Measurements from ENCODE around the gene SIMC1. TPM values are rescaled to one million over a fixed set of nuclear protein-coding genes. Genes with fewer than 3 reads are reported as not detected.

The SIMC1 gene
- total RNA-seq, 1 experiment from 2014 or later = 7.5 TPM

DNA sequence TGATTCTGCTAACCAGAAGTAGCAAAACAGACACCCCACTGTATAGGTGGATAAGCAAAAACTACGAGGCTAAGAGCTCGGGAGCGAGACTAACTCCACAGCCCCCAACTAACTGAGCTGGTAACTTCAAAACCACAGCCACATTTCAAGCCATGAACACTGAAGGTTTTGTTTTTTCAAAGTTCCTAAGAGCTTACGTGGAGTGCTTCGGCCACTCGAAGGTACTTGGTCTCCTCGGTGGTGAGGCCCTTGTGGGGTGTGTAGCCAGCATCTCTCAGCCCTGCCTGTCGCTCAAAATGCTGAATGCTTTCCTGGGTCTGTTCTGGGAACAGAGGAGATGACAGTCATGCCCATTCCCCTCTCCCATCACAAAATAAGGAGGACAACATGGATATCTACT, 112.2 kb downstream of the SIMC1 start:
- no peak for TF ChIP-seq EZH2phosphoT487 (IDR thresholded peaks at IDR 0.05; ENCODE audit: borderline replicate concordance, low read length)
- no peak for TF ChIP-seq EZH2 (IDR thresholded peaks at IDR 0.05; ENCODE audit: low read length, unreplicated experiment)
- TF ChIP-seq, protein P1, sequence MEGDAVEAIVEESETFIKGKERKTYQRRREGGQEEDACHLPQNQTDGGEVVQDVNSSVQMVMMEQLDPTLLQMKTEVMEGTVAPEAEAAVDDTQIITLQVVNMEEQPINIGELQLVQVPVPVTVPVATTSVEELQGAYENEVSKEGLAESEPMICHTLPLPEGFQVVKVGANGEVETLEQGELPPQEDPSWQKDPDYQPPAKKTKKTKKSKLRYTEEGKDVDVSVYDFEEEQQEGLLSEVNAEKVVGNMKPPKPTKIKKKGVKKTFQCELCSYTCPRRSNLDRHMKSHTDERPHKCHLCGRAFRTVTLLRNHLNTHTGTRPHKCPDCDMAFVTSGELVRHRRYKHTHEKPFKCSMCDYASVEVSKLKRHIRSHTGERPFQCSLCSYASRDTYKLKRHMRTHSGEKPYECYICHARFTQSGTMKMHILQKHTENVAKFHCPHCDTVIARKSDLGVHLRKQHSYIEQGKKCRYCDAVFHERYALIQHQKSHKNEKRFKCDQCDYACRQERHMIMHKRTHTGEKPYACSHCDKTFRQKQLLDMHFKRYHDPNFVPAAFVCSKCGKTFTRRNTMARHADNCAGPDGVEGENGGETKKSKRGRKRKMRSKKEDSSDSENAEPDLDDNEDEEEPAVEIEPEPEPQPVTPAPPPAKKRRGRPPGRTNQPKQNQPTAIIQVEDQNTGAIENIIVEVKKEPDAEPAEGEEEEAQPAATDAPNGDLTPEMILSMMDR (conservative IDR thresholded peaks at IDR 0.05; ENCODE audit: low read depth, low read length) = no peak
- peaks cover 69% of the 10 kb centered on the region for H3K36me3 ChIP-seq (ENCODE audit: low read depth, low read length)
- no peak for ATAC-seq
- no peak overlapping the region for H2AFZ ChIP-seq (ENCODE audit: low read length)
- H3K4me3 ChIP-seq (ENCODE audit: low read length) = no peak overlapping the region
- no peaks in the 10 kb centered on the region for H3F3A ChIP-seq (ENCODE audit: low read length, unreplicated experiment)
- no peak for DNase-seq
- no peaks in the 10 kb centered on the region for H3K9me3 ChIP-seq (ENCODE audit: low read length)
- intact Hi-C loops (cut with micrococcal nuclease) = no loop called here
- H3K79me2 ChIP-seq (ENCODE audit: low read length) = peaks cover 21% of the 10 kb centered on the region
- no peaks in the 10 kb centered on the region for H3K9me2 ChIP-seq (replicated peaks; ENCODE audit: low read length)
- no peaks in the 10 kb centered on the region for H4K20me1 ChIP-seq (ENCODE audit: low read length)
- H3K4me2 ChIP-seq (ENCODE audit: low read length) = no peak overlapping the region
- no peaks in the 10 kb centered on the region for H3K27me3 ChIP-seq (ENCODE audit: low read length)
- BruUV-seq (replicated peaks) = no TSS peak
- ChIA-PET CTCF (no interaction called here), POLR2A (ENCODE audit: unreplicated experiment) (no interaction called here)
- H3K27ac ChIP-seq (ENCODE audit: low read length) = no peak overlapping the region
- H3K9ac ChIP-seq (ENCODE audit: low read length) = no peak overlapping the region
- no peaks in the 10 kb centered on the region for H3K4me1 ChIP-seq (ENCODE audit: insufficient read depth, low read length)

DNA sequence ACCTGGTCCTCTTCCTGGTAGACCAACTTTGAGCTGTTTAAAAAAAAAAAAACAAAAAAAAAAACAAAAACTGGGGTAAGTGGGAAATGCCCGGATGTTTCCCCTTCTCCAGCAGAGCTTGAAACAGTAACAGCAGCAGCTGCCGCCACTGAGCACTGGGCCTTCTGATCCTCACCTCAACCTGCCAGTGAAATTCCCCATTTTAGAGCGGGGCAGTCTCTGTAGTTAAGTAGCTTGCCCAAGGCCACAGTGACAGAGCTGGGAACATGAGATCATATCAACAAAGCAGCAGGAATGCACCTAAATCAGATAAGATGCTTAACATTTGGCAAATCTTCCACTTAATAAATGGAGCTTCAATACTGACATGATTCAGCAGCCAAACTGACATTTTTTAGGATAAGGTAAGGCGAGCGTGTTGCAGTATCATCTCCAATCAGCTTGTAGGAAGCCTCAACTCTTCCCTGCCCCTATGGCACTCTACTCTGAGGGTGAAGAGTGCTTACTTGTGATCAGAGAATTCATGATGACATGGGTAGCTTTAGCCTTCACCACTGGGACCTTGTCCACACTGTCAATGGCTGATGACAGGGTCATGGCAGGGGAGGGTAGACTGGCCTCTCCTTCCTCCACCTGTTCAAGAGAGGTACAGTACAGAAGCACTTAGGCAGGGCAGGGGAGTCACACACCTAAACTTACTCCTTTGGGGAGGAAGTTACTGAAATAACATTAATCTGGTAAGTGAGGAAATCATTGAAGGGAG, 114.1 kb downstream of the SIMC1 start:
- no peaks in the 10 kb centered on the region for H3K27me3 ChIP-seq (ENCODE audit: low read length)
- intact Hi-C loops (cut with micrococcal nuclease) = no loop called here
- H3K9ac ChIP-seq (ENCODE audit: low read length) = no peak overlapping the region
- H3K36me3 ChIP-seq (ENCODE audit: low read depth, low read length) = peaks cover 57% of the 10 kb centered on the region
- H3K4me3 ChIP-seq (ENCODE audit: low read length) = no peak overlapping the region
- H3K4me2 ChIP-seq (ENCODE audit: low read length) = no peak overlapping the region
- no peaks in the 10 kb centered on the region for H3F3A ChIP-seq (ENCODE audit: low read length, unreplicated experiment)
- POLR2A ChIA-PET (ENCODE audit: unreplicated experiment) = interaction anchor here (0.7 kb wide), 1 partner anchor 10 kb away, joined by 4 read pairs; no protein-coding TSS in a partner anchor
- no peaks in the 10 kb centered on the region for H3K4me1 ChIP-seq (ENCODE audit: insufficient read depth, low read length)
- TF ChIP-seq EZH2phosphoT487 (IDR thresholded peaks at IDR 0.05; ENCODE audit: borderline replicate concordance, low read length) = no peak
- no peak for TF ChIP-seq EZH2 (IDR thresholded peaks at IDR 0.05; ENCODE audit: low read length, unreplicated experiment)
- TF ChIP-seq, protein P1 (conservative IDR thresholded peaks at IDR 0.05; ENCODE audit: low read depth, low read length) = no peak
- no peak overlapping the region for H2AFZ ChIP-seq (ENCODE audit: low read length)
- no peak; the same call in 1 of the 2 replicates for ATAC-seq
- no peaks in the 10 kb centered on the region for H3K9me2 ChIP-seq (replicated peaks; ENCODE audit: low read length)
- H4K20me1 ChIP-seq (ENCODE audit: low read length) = no peaks in the 10 kb centered on the region
- BruUV-seq (replicated peaks) = no TSS peak
- peaks cover 39% of the 10 kb centered on the region for H3K79me2 ChIP-seq (ENCODE audit: low read length)
- H3K9me3 ChIP-seq (ENCODE audit: low read length) = no peaks in the 10 kb centered on the region
- H3K27ac ChIP-seq (ENCODE audit: low read length) = no peak overlapping the region
- DNase-seq = no peak
- CTCF ChIA-PET = interaction anchor here (0.5 kb wide), 1 partner anchor 237 kb away, joined by 3 read pairs; no protein-coding TSS in a partner anchor

DNA sequence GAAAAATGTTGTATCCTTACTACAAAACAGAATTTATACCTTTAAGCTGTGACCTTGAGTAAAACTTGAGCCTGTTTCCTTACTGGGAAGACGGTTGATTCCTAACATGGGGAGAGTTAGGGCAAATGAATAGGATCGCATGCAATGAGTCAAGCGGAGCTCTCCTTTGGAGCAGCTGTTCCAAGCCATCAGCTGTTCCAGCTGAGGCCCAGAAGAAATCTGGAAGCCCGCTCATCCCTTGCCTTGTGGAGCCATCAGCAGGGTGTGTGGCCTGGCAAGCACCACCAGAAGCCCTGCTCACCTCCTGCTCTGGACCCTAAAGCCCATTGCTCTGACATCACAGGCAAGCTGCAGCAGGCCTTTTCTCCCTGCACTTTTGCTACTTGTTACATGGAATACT, 115.3 kb downstream of the SIMC1 start:
- H3K79me2 ChIP-seq (ENCODE audit: low read length) = peaks cover 50% of the 10 kb centered on the region
- H3K4me3 ChIP-seq (ENCODE audit: low read length) = no peak overlapping the region
- no peaks in the 10 kb centered on the region for H3F3A ChIP-seq (ENCODE audit: low read length, unreplicated experiment)

More for the DNA sequence above, 115.3 kb downstream of the SIMC1 start:
- H3K36me3 ChIP-seq (ENCODE audit: low read depth, low read length) = peaks cover 53% of the 10 kb centered on the region
- ChIA-PET CTCF (no interaction called here), POLR2A (ENCODE audit: unreplicated experiment) (no interaction called here)
- DNase-seq (no peak), ATAC-seq (no peak)
- H3K9me3 ChIP-seq (ENCODE audit: low read length) = no peaks in the 10 kb centered on the region
- no peaks in the 10 kb centered on the region for H3K4me1 ChIP-seq (ENCODE audit: insufficient read depth, low read length)
- no TSS peak for BruUV-seq (replicated peaks)
- H3K9ac ChIP-seq (ENCODE audit: low read length) = no peak overlapping the region
- intact Hi-C loops (cut with micrococcal nuclease) = no loop called here
- no peaks in the 10 kb centered on the region for H3K9me2 ChIP-seq (replicated peaks; ENCODE audit: low read length)
- no peaks in the 10 kb centered on the region for H3K27me3 ChIP-seq (ENCODE audit: low read length)
- TF ChIP-seq EZH2phosphoT487 (IDR thresholded peaks at IDR 0.05; ENCODE audit: borderline replicate concordance, low read length) = no peak
- TF ChIP-seq, protein P1 (conservative IDR thresholded peaks at IDR 0.05; ENCODE audit: low read depth, low read length) = no peak
- H3K4me2 ChIP-seq (ENCODE audit: low read length) = no peak overlapping the region
- no peaks in the 10 kb centered on the region for H4K20me1 ChIP-seq (ENCODE audit: low read length)
- H2AFZ ChIP-seq (ENCODE audit: low read length) = no peak overlapping the region
- H3K27ac ChIP-seq (ENCODE audit: low read length) = no peak overlapping the region

All from PC-3 (cell line).